ENCODE results near the gene NRCAM.

NRCAM gene

DNA sequence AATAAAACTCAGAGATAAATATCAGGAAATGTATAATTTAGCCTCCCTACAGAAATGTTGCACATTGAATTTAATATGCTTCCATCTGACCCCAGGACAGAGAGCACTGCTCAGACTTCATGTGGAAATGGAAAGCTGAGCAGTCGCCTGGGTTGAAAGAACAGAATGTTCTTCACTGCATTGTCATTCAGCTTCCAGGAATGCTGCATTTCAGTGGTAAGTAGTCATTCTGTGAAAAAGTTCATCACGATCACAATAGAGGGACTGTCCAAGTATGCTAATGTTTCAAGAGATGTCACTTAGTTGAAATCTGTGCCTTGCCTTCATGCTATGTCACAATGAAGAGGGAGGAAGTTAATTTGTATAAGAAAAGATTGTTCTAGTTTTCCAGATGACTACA is 147.3 kb downstream of the NRCAM start:
- no peak overlapping the region for H3K27ac ChIP-seq (ENCODE audit: low read length)

GRCh38 chr7:108308276-108308675 is 148.0 kb downstream of the NRCAM start:
- Histone ChIP-seq H3K27me3 (ENCODE audit: control insufficient read depth in 1 of 2, insufficient read depth in 2 of 2, low read length in 2 of 2) (no peaks in the 10 kb centered on the region), H3K4me3 (ENCODE audit: low read length in 2 of 2) (no peak overlapping the region), H3K9ac (ENCODE audit: low read length in 2 of 2) (no peak overlapping the region), H3K9me3 (ENCODE audit: control insufficient read depth in 2 of 2, low read length in 2 of 2) (no peaks in the 10 kb centered on the region), H3K4me1 (ENCODE audit: control insufficient read depth, insufficient read depth, low read length) (no peaks in the 10 kb centered on the region), H3K36me3 (ENCODE audit: control insufficient read depth in 2 of 2, insufficient read depth in 2 of 2, low read length in 2 of 2) (no peaks in the 10 kb centered on the region), H3K27ac (ENCODE audit: low read length) (no peak overlapping the region)

More for the DNA sequence above, 147.3 kb downstream of the NRCAM start:
- no peak overlapping the region for H3K4me3 ChIP-seq (ENCODE audit: low read length in 2 of 2)
- H3K9ac ChIP-seq (ENCODE audit: low read length in 2 of 2): no peak overlapping the region
- no peaks in the 10 kb centered on the region for H3K27me3 ChIP-seq (ENCODE audit: control insufficient read depth in 1 of 2, insufficient read depth in 2 of 2, low read length in 2 of 2)
- no peaks in the 10 kb centered on the region for H3K36me3 ChIP-seq (ENCODE audit: control insufficient read depth in 2 of 2, insufficient read depth in 2 of 2, low read length in 2 of 2)
- no peaks in the 10 kb centered on the region for H3K4me1 ChIP-seq (ENCODE audit: control insufficient read depth, insufficient read depth, low read length)
- H3K9me3 ChIP-seq (ENCODE audit: control insufficient read depth in 2 of 2, low read length in 2 of 2): no peaks in the 10 kb centered on the region

GRCh38 chr7:108307595-108307994 is 148.6 kb downstream of the NRCAM start:
- H3K9ac ChIP-seq (ENCODE audit: low read length in 2 of 2): no peak overlapping the region
- H3K4me3 ChIP-seq (ENCODE audit: low read length in 2 of 2): no peak overlapping the region
- no peak overlapping the region for H3K27ac ChIP-seq (ENCODE audit: low read length)
- no peaks in the 10 kb centered on the region for H3K9me3 ChIP-seq (ENCODE audit: control insufficient read depth in 2 of 2, low read length in 2 of 2)
- no peaks in the 10 kb centered on the region for H3K4me1 ChIP-seq (ENCODE audit: control insufficient read depth, insufficient read depth, low read length)
- H3K36me3 ChIP-seq (ENCODE audit: control insufficient read depth in 2 of 2, insufficient read depth in 2 of 2, low read length in 2 of 2): no peaks in the 10 kb centered on the region
- no peaks in the 10 kb centered on the region for H3K27me3 ChIP-seq (ENCODE audit: control insufficient read depth in 1 of 2, insufficient read depth in 2 of 2, low read length in 2 of 2)

DNA sequence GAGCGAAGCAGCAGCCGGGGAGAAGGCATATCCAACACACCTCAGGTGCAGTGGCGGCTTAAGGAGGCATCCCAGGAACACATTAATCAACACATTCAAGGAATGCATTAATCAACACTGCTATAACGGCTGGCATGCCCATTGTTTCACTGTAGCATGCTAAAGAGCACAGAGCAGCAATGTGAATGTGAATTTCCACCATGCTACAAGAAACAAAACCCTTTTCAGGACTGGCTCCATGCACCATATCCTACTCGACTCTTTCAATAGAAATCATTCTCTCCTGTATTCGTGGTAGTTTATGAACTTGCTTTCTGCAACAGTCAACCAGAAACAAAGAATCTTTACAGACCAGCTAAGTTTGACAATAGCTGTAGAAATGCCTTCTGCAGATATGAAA is 149.0 kb downstream of the NRCAM start:
- Histone ChIP-seq H3K36me3 (ENCODE audit: control insufficient read depth in 2 of 2, insufficient read depth in 2 of 2, low read length in 2 of 2) (no peaks in the 10 kb centered on the region), H3K27ac (ENCODE audit: low read length) (no peak overlapping the region), H3K4me1 (ENCODE audit: control insufficient read depth, insufficient read depth, low read length) (no peaks in the 10 kb centered on the region), H3K9ac (ENCODE audit: low read length in 2 of 2) (no peak overlapping the region), H3K9me3 (ENCODE audit: control insufficient read depth in 2 of 2, low read length in 2 of 2) (no peaks in the 10 kb centered on the region), H3K27me3 (ENCODE audit: control insufficient read depth in 1 of 2, insufficient read depth in 2 of 2, low read length in 2 of 2) (no peaks in the 10 kb centered on the region), H3K4me3 (ENCODE audit: low read length in 2 of 2) (no peak overlapping the region)

GRCh38 chr7:108303332-108303731 is 152.9 kb downstream of the NRCAM start:
- no peak overlapping the region for H3K27ac ChIP-seq (ENCODE audit: low read length)
- H3K4me1 ChIP-seq (ENCODE audit: control insufficient read depth, insufficient read depth, low read length): no peaks in the 10 kb centered on the region
- no peaks in the 10 kb centered on the region for H3K36me3 ChIP-seq (ENCODE audit: control insufficient read depth in 2 of 2, insufficient read depth in 2 of 2, low read length in 2 of 2)
- no peak overlapping the region for H3K9ac ChIP-seq (ENCODE audit: low read length in 2 of 2)
- no peaks in the 10 kb centered on the region for H3K9me3 ChIP-seq (ENCODE audit: control insufficient read depth in 2 of 2, low read length in 2 of 2)
- H3K27me3 ChIP-seq (ENCODE audit: control insufficient read depth in 1 of 2, insufficient read depth in 2 of 2, low read length in 2 of 2): no peaks in the 10 kb centered on the region
- H3K4me3 ChIP-seq (ENCODE audit: low read length in 2 of 2): no peak overlapping the region

- H3K4me1 ChIP-seq (ENCODE audit: control insufficient read depth, insufficient read depth, low read length): no peaks in the 10 kb centered on the region
- no peaks in the 10 kb centered on the region for H3K36me3 ChIP-seq (ENCODE audit: control insufficient read depth in 2 of 2, insufficient read depth in 2 of 2, low read length in 2 of 2)
- no peak overlapping the region for H3K27ac ChIP-seq (ENCODE audit: low read length)
- no peaks in the 10 kb centered on the region for H3K9me3 ChIP-seq (ENCODE audit: control insufficient read depth in 2 of 2, low read length in 2 of 2)
- no peak overlapping the region for H3K9ac ChIP-seq (ENCODE audit: low read length in 2 of 2)
- no peaks in the 10 kb centered on the region for H3K27me3 ChIP-seq (ENCODE audit: control insufficient read depth in 1 of 2, insufficient read depth in 2 of 2, low read length in 2 of 2)
- H3K4me3 ChIP-seq (ENCODE audit: low read length in 2 of 2): no peak overlapping the region
Measured at GRCh38 chr7:108301387-108301786, 154.8 kb downstream of the NRCAM start.

GRCh38 chr7:108299251-108299973 is 156.8 kb downstream of the NRCAM start:
- no peak overlapping the region for H3K27ac ChIP-seq (ENCODE audit: low read length)
- no peaks in the 10 kb centered on the region for H3K9me3 ChIP-seq (ENCODE audit: control insufficient read depth in 2 of 2, low read length in 2 of 2)

GRCh38 chr7:108296911-108297310 is 159.3 kb downstream of the NRCAM start:
- no peaks in the 10 kb centered on the region for H3K4me1 ChIP-seq (ENCODE audit: control insufficient read depth, insufficient read depth, low read length)
- no peak overlapping the region for H3K9ac ChIP-seq (ENCODE audit: low read length in 2 of 2)
- H3K27me3 ChIP-seq (ENCODE audit: control insufficient read depth in 1 of 2, insufficient read depth in 2 of 2, low read length in 2 of 2): peaks cover 0 to 2% of the 10 kb centered on the region in 2 donors
- no peak overlapping the region for H3K4me3 ChIP-seq (ENCODE audit: low read length in 2 of 2)
- H3K27ac ChIP-seq (ENCODE audit: low read length): no peak overlapping the region
- no peaks in the 10 kb centered on the region for H3K36me3 ChIP-seq (ENCODE audit: control insufficient read depth in 2 of 2, insufficient read depth in 2 of 2, low read length in 2 of 2)
- no peaks in the 10 kb centered on the region for H3K9me3 ChIP-seq (ENCODE audit: control insufficient read depth in 2 of 2, low read length in 2 of 2)

More at GRCh38 chr7:108299251-108299973, 156.8 kb downstream of the NRCAM start:
- Histone ChIP-seq H3K27me3 (ENCODE audit: control insufficient read depth in 1 of 2, insufficient read depth in 2 of 2, low read length in 2 of 2) (peaks cover 0 to 2% of the 10 kb centered on the region in 2 donors), H3K36me3 (ENCODE audit: control insufficient read depth in 2 of 2, insufficient read depth in 2 of 2, low read length in 2 of 2) (no peaks in the 10 kb centered on the region), H3K9ac (ENCODE audit: low read length in 2 of 2) (no peak overlapping the region), H3K4me3 (ENCODE audit: low read length in 2 of 2) (no peak overlapping the region), H3K4me1 (ENCODE audit: control insufficient read depth, insufficient read depth, low read length) (no peaks in the 10 kb centered on the region)

DNA sequence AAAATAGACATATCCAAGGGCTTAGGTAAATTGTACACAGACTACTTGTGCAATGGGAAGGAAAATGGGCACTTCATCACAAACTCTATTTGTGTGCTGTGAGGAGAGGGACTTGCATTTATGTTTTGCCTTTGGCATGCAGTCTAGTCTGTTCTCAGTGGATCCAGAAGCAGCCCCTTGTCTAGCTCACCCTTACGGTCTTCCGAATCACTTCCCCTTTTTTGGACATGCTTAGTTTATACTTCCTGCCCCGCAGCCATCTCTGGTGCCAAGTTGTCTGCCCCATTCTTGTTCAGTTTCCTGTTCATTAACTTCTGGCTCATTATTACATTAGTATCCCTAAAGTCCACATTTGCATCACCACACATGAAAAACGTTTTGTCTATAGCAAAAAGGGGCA is 161.6 kb downstream of the NRCAM start:
- no peaks in the 10 kb centered on the region for H3K36me3 ChIP-seq (ENCODE audit: control insufficient read depth in 2 of 2, insufficient read depth in 2 of 2, low read length in 2 of 2)
- H3K4me1 ChIP-seq (ENCODE audit: control insufficient read depth, insufficient read depth, low read length): no peaks in the 10 kb centered on the region
- no peak overlapping the region for H3K4me3 ChIP-seq (ENCODE audit: low read length in 2 of 2)
- peaks cover 0 to 2% of the 10 kb centered on the region in 2 donors for H3K27me3 ChIP-seq (ENCODE audit: control insufficient read depth in 1 of 2, insufficient read depth in 2 of 2, low read length in 2 of 2)
- no peak overlapping the region for H3K27ac ChIP-seq (ENCODE audit: low read length)
- H3K9ac ChIP-seq (ENCODE audit: low read length in 2 of 2): no peak overlapping the region
- H3K9me3 ChIP-seq (ENCODE audit: control insufficient read depth in 2 of 2, low read length in 2 of 2): no peaks in the 10 kb centered on the region

- Histone ChIP-seq H3K9ac (ENCODE audit: low read length in 2 of 2) (no peak overlapping the region), H3K27ac (ENCODE audit: low read length) (no peak overlapping the region)
Measured at GRCh38 chr7:108293149-108293612, 163.1 kb downstream of the NRCAM start.

DNA sequence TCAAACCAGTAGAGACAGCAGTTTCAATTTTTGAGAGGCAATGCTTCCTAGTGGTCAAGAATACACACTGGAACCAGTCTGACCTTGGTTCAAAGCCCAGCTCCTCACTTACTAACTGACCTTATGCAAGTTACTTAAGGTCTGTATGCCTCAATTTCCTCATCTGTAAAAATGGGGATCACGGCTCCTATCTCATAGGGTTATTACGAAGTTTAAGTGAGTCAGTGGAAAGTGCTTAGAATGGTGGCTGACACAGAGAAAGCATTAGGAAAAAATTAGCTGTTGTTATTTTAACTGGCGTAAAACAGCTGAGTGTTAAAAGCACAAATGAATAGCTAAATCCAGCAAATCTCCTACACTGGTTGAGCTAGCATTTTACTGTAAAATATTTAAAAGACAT is 163.7 kb downstream of the NRCAM start:
- no peak overlapping the region for H3K27ac ChIP-seq (ENCODE audit: low read length)
- H3K9ac ChIP-seq (ENCODE audit: low read length in 2 of 2): no peak overlapping the region
- no peak overlapping the region for H3K4me3 ChIP-seq (ENCODE audit: low read length in 2 of 2)

More at GRCh38 chr7:108293149-108293612, 163.1 kb downstream of the NRCAM start:
- Histone ChIP-seq H3K36me3 (ENCODE audit: control insufficient read depth in 2 of 2, insufficient read depth in 2 of 2, low read length in 2 of 2) (no peaks in the 10 kb centered on the region), H3K4me1 (ENCODE audit: control insufficient read depth, insufficient read depth, low read length) (no peaks in the 10 kb centered on the region), H3K4me3 (ENCODE audit: low read length in 2 of 2) (no peak overlapping the region), H3K9me3 (ENCODE audit: control insufficient read depth in 2 of 2, low read length in 2 of 2) (no peaks in the 10 kb centered on the region), H3K27me3 (ENCODE audit: control insufficient read depth in 1 of 2, insufficient read depth in 2 of 2, low read length in 2 of 2) (peaks cover 0 to 2% of the 10 kb centered on the region in 2 donors)

More for the DNA sequence above, 163.7 kb downstream of the NRCAM start:
- H3K4me1 ChIP-seq (ENCODE audit: control insufficient read depth, insufficient read depth, low read length): no peaks in the 10 kb centered on the region
- no peaks in the 10 kb centered on the region for H3K9me3 ChIP-seq (ENCODE audit: control insufficient read depth in 2 of 2, low read length in 2 of 2)
- H3K27me3 ChIP-seq (ENCODE audit: control insufficient read depth in 1 of 2, insufficient read depth in 2 of 2, low read length in 2 of 2): peaks cover 0 to 2% of the 10 kb centered on the region in 2 donors
- H3K36me3 ChIP-seq (ENCODE audit: control insufficient read depth in 2 of 2, insufficient read depth in 2 of 2, low read length in 2 of 2): no peaks in the 10 kb centered on the region
